Immature natural killer cell (primary cell): ENCODE measurements around the gene IRX1. TPM values are rescaled to one million over a fixed set of nuclear protein-coding genes. Genes with fewer than 3 reads are reported as not detected.

Experiments used
- DNase-seq, 3 donors: peaks; one replicate each; pipeline ENCODE4 v3.0.0; 2022; ENCODE audit warnings: mixed read lengths in 1 of 3
- H3K27ac Mint-ChIP-seq, 6 donors: one replicate each; pipeline ENCODE4 v1.8.0; 2020; ENCODE audit warnings: mixed read lengths in 6 of 6, mild to moderate bottlenecking in 5 of 6, inconsistent platforms in 4 of 6, moderate library complexity in 3 of 6
- H3K27me3 Mint-ChIP-seq, 3 donors: one replicate each; pipeline ENCODE4 v1.8.0; 2020 to 2021; ENCODE audit warnings: low read depth in 3 of 3, mild to moderate bottlenecking in 3 of 3, mixed read lengths in 3 of 3, moderate library complexity in 3 of 3, inconsistent platforms in 1 of 3
- H3K36me3 Mint-ChIP-seq, 3 donors: one replicate each; pipeline ENCODE4 v1.8.0; 2020; ENCODE audit warnings: mixed read lengths in 3 of 3, inconsistent platforms in 2 of 3, mild to moderate bottlenecking in 2 of 3
- H3K4me1 Mint-ChIP-seq, 2 donors: one replicate each; pipeline ENCODE4 v1.8.0; 2020; ENCODE audit warnings: inconsistent platforms in 2 of 2, mild to moderate bottlenecking in 2 of 2, mixed read lengths in 2 of 2, moderate library complexity in 1 of 2
- H3K4me3 Mint-ChIP-seq, 5 donors: one replicate each; pipeline ENCODE4 v1.8.0; 2020; ENCODE audit warnings: mild to moderate bottlenecking in 5 of 5, mixed read lengths in 5 of 5, inconsistent platforms in 3 of 5, moderate library complexity in 3 of 5
- H3K9me3 Mint-ChIP-seq, 6 donors: one replicate each; pipeline ENCODE4 v1.8.0; 2020; ENCODE audit warnings: mild to moderate bottlenecking in 6 of 6, mixed read lengths in 6 of 6, inconsistent platforms in 4 of 6, moderate library complexity in 3 of 6
- polyA plus RNA-seq, 3 donors: library from polyadenylated mRNA; unstranded; fragments of 300-500 nt; fragmentation: Illumina TruSeq; gene quantifications; one replicate each; pipeline ENCODE4 v1.2.3, GENCODE V29; 2021

Gene IRX1
- polyA plus RNA-seq, 3 donors from 2014 or later: not detected

DNA sequence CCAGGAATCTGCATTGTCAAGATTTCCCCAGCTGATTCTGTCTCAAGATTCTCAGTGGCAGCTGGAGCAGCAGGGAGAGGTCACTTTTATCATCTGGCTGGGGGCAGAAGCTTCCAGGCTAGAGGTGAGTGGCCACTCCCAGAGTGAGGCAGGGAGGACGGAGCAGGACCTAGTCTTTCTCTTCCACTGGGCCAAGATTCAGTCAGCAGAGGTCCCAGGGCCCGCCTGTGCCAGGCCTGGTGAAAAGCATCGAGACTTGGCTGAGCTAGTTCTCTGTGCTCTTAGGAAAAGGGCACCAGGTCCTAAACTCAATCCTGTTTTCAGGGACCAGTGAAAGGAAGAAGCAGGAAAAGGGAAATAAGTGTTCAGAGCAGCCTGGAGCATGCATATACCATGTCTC lies 46.6 kb downstream of the IRX1 start:
- Mint-ChIP-seq H3K9me3 (peaks cover 0 to 7% (median under 1%) of the 10 kb centered on the region in 6 donors), H3K4me1 (no peaks in the 10 kb centered on the region), H3K27ac (no peak overlapping the region), H3K36me3 (no peaks in the 10 kb centered on the region), H3K27me3 (peaks cover 0 to 6% (median 3%) of the 10 kb centered on the region in 3 donors), H3K4me3 (no peak overlapping the region)
- DNase-seq: no peak

DNA sequence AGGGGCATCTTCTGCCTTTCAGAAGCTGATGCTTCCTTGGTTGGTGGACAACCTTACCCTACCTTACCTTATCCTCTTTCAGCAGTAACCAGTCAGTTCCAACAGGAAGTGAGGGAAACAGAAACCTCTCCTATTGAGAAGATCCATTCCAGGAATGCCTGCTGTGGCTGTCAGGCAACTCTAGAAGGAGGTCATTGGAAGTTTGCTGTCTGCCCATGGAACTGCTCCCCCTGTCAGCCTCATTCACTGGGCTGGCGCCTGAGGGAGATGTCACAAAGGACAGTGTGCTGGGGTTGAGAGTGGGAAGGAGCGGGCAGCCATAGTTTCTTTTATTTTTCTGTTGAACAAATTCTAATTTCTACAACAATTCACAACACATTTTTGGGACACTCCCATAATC lies 54.7 kb downstream of the IRX1 start:
- Mint-ChIP-seq H3K27ac (no peak overlapping the region), H3K36me3 (no peaks in the 10 kb centered on the region), H3K4me3 (no peak overlapping the region), H3K4me1 (no peaks in the 10 kb centered on the region), H3K9me3 (peaks cover 0 to 7% (median under 1%) of the 10 kb centered on the region in 6 donors), H3K27me3 (peaks cover 2 to 4% (median 2%) of the 10 kb centered on the region in 3 donors)
- no peak for DNase-seq

DNA sequence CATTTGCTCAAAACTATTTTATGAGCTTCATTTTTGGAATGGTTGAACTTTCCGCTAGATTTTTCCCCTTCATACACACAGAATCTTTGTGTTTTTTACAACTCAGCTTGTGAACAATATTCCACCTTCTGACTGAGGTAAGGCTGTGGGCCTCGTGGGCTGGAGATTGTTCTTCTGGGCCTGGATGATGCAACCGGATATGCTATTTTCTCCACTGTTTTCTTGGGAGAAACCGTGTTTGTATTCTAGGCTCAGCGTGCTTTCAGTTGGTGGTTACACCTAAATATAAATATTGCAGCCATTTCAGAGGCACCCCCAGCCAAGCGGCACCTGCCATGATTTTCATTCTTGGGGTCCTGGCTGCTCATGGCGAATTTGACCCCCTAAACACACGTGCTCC lies 55.2 kb downstream of the IRX1 start:
- peaks cover 0 to 7% (median under 1%) of the 10 kb centered on the region in 6 donors for H3K9me3 Mint-ChIP-seq

More for the DNA sequence above, 55.2 kb downstream of the IRX1 start:
- Mint-ChIP-seq H3K4me1 (no peaks in the 10 kb centered on the region), H3K4me3 (no peak overlapping the region), H3K36me3 (no peaks in the 10 kb centered on the region), H3K27ac (no peak overlapping the region), H3K27me3 (peaks cover 0 to 6% (median 2%) of the 10 kb centered on the region in 3 donors)
- DNase-seq: no peak
